Adrenal gland (tissue), 12 donors: Measurements from ENCODE around the gene UBAP2L. TPM values are rescaled to one million over a fixed set of nuclear protein-coding genes. Genes with fewer than 3 reads are reported as not detected.
"Not testable (repeated sequence)": the region's sequence is repeated elsewhere in the genome, so short reads cannot be mapped to it uniquely, and the experiment has no call there.

ENCODE experiments used
- DNase-seq, 7 donors: peaks; one replicate each; pipeline ENCODE4 v3.0.0-alpha.2; 2019 to 2020
- H3K27ac ChIP-seq, 5 donors: fragments of 200-600 bp; sonication (generic) in 4 of 5; 1 replicate in 3 of 5; 2 replicates in 2 of 5; pipeline versions ENCODE4 v1.5.1 to v1.8.0; 2016 to 2020; ENCODE audit warnings: mild to moderate bottlenecking in 1 of 5
- H3K27me3 ChIP-seq: fragments of 200-600 bp; 2 replicates; pipeline ENCODE4 v1.8.0; 2021
- H3K36me3 ChIP-seq, 2 donors: fragments of 200-600 bp; replicated peaks in 1 of 2; 1 replicate in 1 of 2; 2 replicates in 1 of 2; pipeline versions ENCODE4 v1.5.1 to v1.8.0; 2018 to 2022
- H3K4me1 ChIP-seq, 2 donors: fragments of 200-600 bp; replicated peaks in 1 of 2; 1 replicate in 1 of 2; 2 replicates in 1 of 2; pipeline versions ENCODE4 v1.5.1 to v1.8.0; 2018 to 2021
- H3K4me3 ChIP-seq, 4 donors: fragments of 200-600 bp; sonication (generic) in 3 of 4; one replicate each; pipeline ENCODE4 v1.5.1; 2016 to 2018
- H3K9me3 ChIP-seq, 3 donors: fragments of 200-600 bp; sonication (generic) in 1 of 3; replicated peaks in 1 of 3; 1 replicate in 2 of 3; 2 replicates in 1 of 3; pipeline versions ENCODE4 v1.5.1 to v1.8.0; 2016 to 2021
- CTCF ChIP-seq, 6 experiments: fragments of 450-650 bp in 4 of 6; fragments of 200-600 bp in 2 of 6; sonication (generic) in 1 of 6; IDR thresholded peaks; 1 replicate in 5 of 6; 2 replicates in 1 of 6; pipeline versions ENCODE4 v1.5.1 to v1.8.0; 2016 to 2021; ENCODE audit warnings: antibody characterized with exemption in 6 of 6, mild to moderate bottlenecking in 2 of 6, moderate library complexity in 1 of 6
- POLR2A ChIP-seq, 2 donors: fragments of 450-650 bp; IDR thresholded peaks; one replicate each; pipeline ENCODE4 v1.6.1; 2017; ENCODE audit warnings: antibody characterized with exemption in 2 of 2, mild to moderate bottlenecking in 2 of 2, moderate library complexity in 1 of 2
- WGBS, 4 donors: extraction: QIAGEN DNeasy Blood & Tissue Kit in 2 of 4; methylation state at CpG; one replicate each; pipeline versions ENCODE4 v1.1.5 to v1.1.7; 2013 to 2017; 5-methylcytosine and 5-hydroxymethylcytosine counted together
- intact Hi-C, 2 donors: fragments of 100-400 bp; cut with DNase I; formaldehyde crosslinking; loops; one replicate each; pipeline versions ENCODE4 v1.14.1 to v1.15.0; 2022 to 2023
- polyA plus RNA-seq, 3 donors: library from polyadenylated mRNA; stranded (reverse); fragments of 200-250 nt in 2 of 3; fragments of 350-450 nt in 1 of 3; fragmentation: Illumina TruSeq in 1 of 3; extraction: RNeasy Lipid Tissue Mini Kit (QIAGEN cat#74804) in 1 of 3; gene quantifications; one replicate each; pipeline ENCODE4 v1.2.3, GENCODE V29; 2013 to 2014
- total RNA-seq, 9 donors: library from RNA; depleted of rRNA in 4 of 9; stranded (reverse); fragments of >200 nt in 4 of 9; fragments of 120-200 nt in 1 of 9; fragmentation: NEBNext Ultra II Directional in 1 of 9; extraction: Animal tissue kit (Norgen Biotek cat#: 25700) in 1 of 9; gene quantifications; one replicate each; pipeline versions ENCODE4 v1.1.0 to v1.2.4, GENCODE V29; 2013 to 2023
- donor health status: healthy with polysubstance abuse.
- donor health status: Bipolar disorder and iron deficiency.
- donor health status: DM: yes; HTN: yes; CAD: no.
- donor health status: DM: no; HTN: no; CAD: no.
- donor health status: DM: no; HTN: no; CAD: no.
- donor health status: DM: yes; HTN: yes; CAD: no.

The UBAP2L gene
- total and polyA plus RNA-seq, 12 donors: 51.0 to 185 (median 95.0) TPM

GRCh38 chr1:154198756-154199562 lies 21.8 kb upstream of the UBAP2L start:
- Histone ChIP-seq H3K36me3 (no peaks in the 10 kb centered on the region), H3K27ac (peak overlapping the region in 1 of 5 donors; percentile 44), H3K4me1 (peaks cover 0 to 7% of the 10 kb centered on the region in 2 donors), H3K27me3 (no peaks in the 10 kb centered on the region), H3K9me3 (no peaks in the 10 kb centered on the region), H3K4me3 (peak overlapping the region in 1 of 4 donors; percentile 18)
- 2 to 5% (median 4%) methylated on average over 5 of the region's 5 CpGs for WGBS, 4 donors
- intact Hi-C loops: loop anchor here in 1 of 2 donors (10.0 kb wide), 1 partner anchor 66 kb away; no protein-coding TSS in a partner anchor
- peak in 6 of 7 donors; percentile 49 to 73 (median 61) for DNase-seq
- TF ChIP-seq CTCF (IDR thresholded peaks at IDR 0.05) (peak; percentile 28 to 69 (median 56)), POLR2A (IDR thresholded peaks at IDR 0.05) (no peak)

DNA sequence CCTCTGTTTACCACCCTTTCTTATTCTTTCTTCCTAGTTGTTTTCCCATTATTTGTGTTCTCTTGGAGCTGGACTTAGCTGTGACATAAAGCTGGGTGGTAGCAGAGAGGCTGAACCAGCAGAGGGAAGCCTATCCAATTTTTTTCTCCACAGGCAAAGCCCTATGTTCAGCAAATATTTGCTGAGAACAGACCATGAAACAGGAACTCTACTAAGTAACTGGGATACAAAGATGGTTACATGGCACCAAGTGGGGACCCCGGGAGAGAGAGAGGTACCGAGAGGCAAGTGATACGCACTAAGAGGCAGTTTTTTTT lies 21.2 kb upstream of the UBAP2L start:
- peak overlapping the region in 1 of 4 donors; percentile 18 for H3K4me3 ChIP-seq
- no peak for DNase-seq
- WGBS, 4 donors: 85 to 94% (median 89%) methylated on average over 3 of the region's 3 CpGs
- TF ChIP-seq CTCF (IDR thresholded peaks at IDR 0.05): no peak
- TF ChIP-seq POLR2A (IDR thresholded peaks at IDR 0.05): no peak
- peak overlapping the region in 1 of 5 donors; percentile 44 for H3K27ac ChIP-seq
- H3K4me1 ChIP-seq: peaks cover 0 to 7% of the 10 kb centered on the region in 2 donors
- intact Hi-C loops: loop anchor here in 1 of 2 donors (10.0 kb wide), 1 partner anchor 65 kb away; no protein-coding TSS in a partner anchor
- no peaks in the 10 kb centered on the region for H3K27me3 ChIP-seq
- no peaks in the 10 kb centered on the region for H3K36me3 ChIP-seq
- no peaks in the 10 kb centered on the region for H3K9me3 ChIP-seq

DNA sequence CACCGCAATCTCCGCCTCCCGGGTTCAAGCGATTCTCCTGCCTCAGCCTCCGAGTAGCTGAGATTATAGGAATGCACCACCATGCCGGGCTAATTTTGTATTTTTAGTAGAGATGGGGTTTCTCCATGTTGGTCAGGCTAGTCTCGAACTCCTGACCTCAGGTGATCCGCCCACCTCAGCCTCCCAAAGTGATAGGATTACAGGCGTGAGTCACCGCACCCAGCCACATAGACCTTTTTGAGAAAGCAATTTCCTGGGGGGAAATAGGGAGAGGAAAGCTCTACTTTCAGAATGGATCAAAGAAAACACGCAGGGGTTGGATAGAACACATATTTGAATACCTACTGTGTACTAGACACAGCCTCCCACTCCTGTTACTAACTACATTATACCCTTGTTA lies 15.0 kb upstream of the UBAP2L start:
- H3K4me3 ChIP-seq, H3K9me3 ChIP-seq, H3K27ac ChIP-seq, H3K4me1 ChIP-seq, intact Hi-C loops, H3K27me3 ChIP-seq: not testable (repeated sequence)
- H3K36me3 ChIP-seq: peaks cover 0 to 58% of the 10 kb centered on the region in 2 donors
- WGBS, 4 donors: 94 to 95% (median 95%) methylated on average over 11 of the region's 11 CpGs
- peak in 1 of 7 donors; percentile 39 for DNase-seq

DNA sequence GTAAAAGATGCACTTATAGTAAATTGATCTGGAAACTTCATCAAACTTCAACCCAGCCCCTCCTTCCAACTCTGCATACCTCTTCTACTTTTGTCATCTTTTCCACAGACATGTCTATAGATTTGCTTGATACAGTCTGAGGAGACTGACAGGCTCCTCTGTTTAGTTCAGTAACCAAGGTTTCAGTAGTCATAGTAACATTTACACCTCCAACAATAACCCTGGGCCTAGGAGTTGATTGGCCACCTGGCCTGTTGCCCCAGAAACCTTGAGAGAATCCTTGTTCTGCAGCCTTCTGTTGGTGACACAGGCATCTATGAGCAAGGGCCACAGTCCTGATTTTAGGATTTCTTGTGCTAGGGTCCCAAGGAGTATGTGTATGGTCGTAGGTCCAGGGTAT lies 14.6 kb upstream of the UBAP2L start, which contains the start of gene CFAP141:
TSS of gene CFAP141 (minus strand) at position 138 of the 400 bp plus-strand sequence. CDS start at position 112, 26 bp downstream.
- H3K9me3 ChIP-seq: no peaks in the 10 kb centered on the region
- H3K4me1 ChIP-seq: no peaks in the 10 kb centered on the region
- intact Hi-C loops: no loop called here
- WGBS, 4 donors: 70 to 89% (median 77%) methylated on average over 1 of the region's 1 CpG
- H3K27me3 ChIP-seq: no peaks in the 10 kb centered on the region
- no peak within 1 kb of the TSS for H3K4me3 ChIP-seq
- peak in 1 of 7 donors; percentile 52 for DNase-seq
- TF ChIP-seq POLR2A (IDR thresholded peaks at IDR 0.05) (no peak), CTCF (IDR thresholded peaks at IDR 0.05) (no peak)
- peaks cover 0 to 62% of the 10 kb centered on the region in 2 donors for H3K36me3 ChIP-seq
- H3K27ac ChIP-seq: no peak within 1 kb of the TSS
